Stimulated activated CD8-positive, alpha-beta memory T cell treated with anti-CD3 and anti-CD28 coated beads, Interleukin-4, amount 100 ng/mL, for 1 hour (primary cell): Measurements from ENCODE around the gene RSPH3.
"Not testable (repeated sequence)": the region's sequence is repeated elsewhere in the genome, so short reads cannot be mapped to it uniquely, and the experiment has no call there.

Source experiments
- DNase-seq, 2 donors: peaks; one replicate each; pipeline ENCODE4 v3.0.0-alpha.2; 2020; ENCODE audit warnings: low read depth in 2 of 2, low spot score in 1 of 2

Gene RSPH3

GRCh38 chr6:158999666-159000403, at the start of gene RSPH3:
RSPH3 (minus strand) TSS chr6:159000202; CDS start chr6:158999550, 652 bp downstream.
- peak; percentile 75 to 83 for DNase-seq

- DNase-seq, result no peak
Measured at GRCh38 chr6:159047891-159048685, 48.1 kb upstream of the RSPH3 start.

GRCh38 chr6:159045801-159046200, 45.8 kb upstream of the RSPH3 start:
- DNase-seq, result no peak

- peak; percentile 61 to 78 for DNase-seq
Measured at GRCh38 chr6:159044899-159045727, 45.1 kb upstream of the RSPH3 start, which contains the start of gene TAGAP. TAGAP (minus strand) TSS chr6:159044991; CDS start chr6:159044146, 845 bp downstream.

- no peak for DNase-seq
Measured at GRCh38 chr6:159043947-159044346, 43.9 kb upstream of the RSPH3 start.

- DNase-seq, result no peak
Measured at GRCh38 chr6:159043251-159043650, 43.2 kb upstream of the RSPH3 start.

GRCh38 chr6:159042826-159043181, 42.8 kb upstream of the RSPH3 start:
- no peak for DNase-seq

- DNase-seq, result peak; percentile 56 to 58
Measured at GRCh38 chr6:159042003-159042825, 42.2 kb upstream of the RSPH3 start.

GRCh38 chr6:159041181-159041580, 41.2 kb upstream of the RSPH3 start:
- no peak for DNase-seq

- DNase-seq, result no peak
Measured at GRCh38 chr6:159039885-159040258, 39.9 kb upstream of the RSPH3 start.

- DNase-seq, result no peak
Measured at GRCh38 chr6:159038914-159039884, 39.2 kb upstream of the RSPH3 start.

- DNase-seq, result not testable (repeated sequence)
Measured at GRCh38 chr6:159038318-159038717, 38.3 kb upstream of the RSPH3 start.

GRCh38 chr6:159037756-159038290, 37.8 kb upstream of the RSPH3 start:
- DNase-seq, result no peak

- no peak for DNase-seq
Measured at GRCh38 chr6:159036673-159037072, 36.7 kb upstream of the RSPH3 start.

- DNase-seq, result no peak
Measured at GRCh38 chr6:159035891-159036290, 35.9 kb upstream of the RSPH3 start.

GRCh38 chr6:159033160-159034049, 33.4 kb upstream of the RSPH3 start:
- DNase-seq, result no peak

GRCh38 chr6:159031846-159032245, 31.8 kb upstream of the RSPH3 start:
- DNase-seq, result no peak

GRCh38 chr6:159030168-159030567, 30.2 kb upstream of the RSPH3 start:
- DNase-seq, result no peak
